GM18505 (cell line): ENCODE measurements around the gene SERPINA1.

Source experiments
- ATAC-seq: cut with Tn5 transposase; IDR thresholded peaks from one replicate; pipeline ENCODE4 v1.9.1; 2021; ENCODE audit not compliant: unreplicated experiment
- POLR2A ChIP-seq: IDR thresholded peaks from 4 replicates; pipeline ENCODE4 v1.6.1; 2011; ENCODE audit warnings: borderline replicate concordance; ENCODE audit not compliant: insufficient read depth, insufficient read length; ENCODE audit errors: extremely low read depth

SERPINA1 gene

GRCh38 chr14:94394581-94395207, 6.3 kb upstream of the SERPINA1 start:
- no peak for TF ChIP-seq POLR2A
- ATAC-seq = no peak

DNA sequence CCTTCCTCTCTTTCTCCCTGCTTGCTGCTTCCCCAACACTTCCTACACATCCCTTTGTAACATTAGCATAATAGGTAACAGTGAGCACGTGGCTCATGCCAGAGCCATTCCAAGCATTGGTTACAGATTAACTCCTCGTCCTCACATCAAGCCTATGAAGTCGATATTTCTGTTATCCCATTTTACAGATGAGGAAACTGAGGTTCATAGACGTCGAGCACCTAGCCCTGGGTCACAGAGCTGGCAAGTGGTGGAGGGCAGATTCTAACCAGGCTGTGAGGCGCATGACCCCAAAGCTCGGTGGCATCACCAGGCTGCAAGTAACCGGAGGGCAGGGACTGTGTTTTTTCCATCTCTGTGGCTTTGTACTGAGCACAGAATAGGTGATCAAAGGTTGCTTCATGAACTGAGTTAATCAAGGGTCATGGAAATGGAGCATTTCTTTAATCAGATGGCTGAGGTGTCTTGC, 5.7 kb upstream of the SERPINA1 start:
- no peak for TF ChIP-seq POLR2A
- no peak for ATAC-seq

GRCh38 chr14:94393474-94393873, 5.1 kb upstream of the SERPINA1 start:
- no peak for TF ChIP-seq POLR2A
- no peak for ATAC-seq

DNA sequence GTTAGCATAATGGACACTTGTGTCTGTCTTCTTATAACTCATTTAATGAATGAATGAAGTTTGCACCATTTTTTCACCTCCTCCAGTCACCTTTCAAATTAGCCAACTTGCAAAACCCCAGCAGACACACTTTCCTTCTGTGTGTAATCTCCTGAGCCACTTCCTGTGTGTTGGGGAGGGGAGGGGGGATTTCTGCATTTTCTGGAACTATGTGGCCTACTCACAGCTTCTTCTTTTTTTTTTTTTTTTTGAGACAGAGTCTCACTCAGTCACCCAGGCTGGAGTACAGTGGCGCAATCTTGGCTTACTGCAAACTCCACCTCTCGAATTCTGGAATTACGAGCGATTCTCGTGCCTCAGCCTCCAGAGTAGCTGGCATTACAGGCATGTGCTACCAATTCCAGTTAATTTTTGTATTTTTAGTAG, 4.1 kb upstream of the SERPINA1 start:
- no peak for ATAC-seq
- no peak for TF ChIP-seq POLR2A

DNA sequence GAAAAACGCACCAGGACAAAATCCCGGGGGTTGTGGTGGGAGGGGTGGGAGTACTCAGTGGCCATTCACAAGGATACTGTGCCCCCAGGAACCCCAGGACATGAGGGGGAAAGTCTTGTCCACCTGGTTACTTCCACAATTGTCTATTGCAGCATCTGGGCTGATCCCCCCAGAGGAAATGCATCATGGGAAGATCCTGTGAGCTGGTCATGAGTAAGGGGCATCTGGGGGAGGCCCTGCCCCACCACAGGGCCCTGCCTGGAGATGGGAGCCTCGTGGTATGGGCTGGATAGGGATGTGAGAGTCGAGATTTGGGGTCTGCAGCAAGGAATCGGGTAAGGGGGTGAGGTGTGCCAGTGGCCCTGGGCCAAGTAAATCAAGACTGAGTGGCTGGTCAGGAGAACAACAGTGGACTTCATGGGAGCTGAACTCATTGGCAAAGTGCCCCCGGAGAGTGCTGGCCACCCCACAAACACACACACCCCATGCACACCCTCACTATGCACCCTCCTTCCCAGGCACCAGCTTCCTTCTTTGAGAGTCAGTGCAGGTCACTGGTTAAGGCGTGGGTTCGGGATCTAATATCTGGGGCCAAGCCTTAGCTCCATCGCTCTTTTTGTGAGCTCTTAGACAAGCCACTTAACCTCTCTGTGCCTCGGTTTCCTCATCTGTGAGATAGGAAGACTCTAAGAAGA, 3.0 kb upstream of the SERPINA1 start:
- ATAC-seq = no peak
- no peak for TF ChIP-seq POLR2A

GRCh38 chr14:94390372-94391086, 2.1 kb upstream of the SERPINA1 start:
- TF ChIP-seq POLR2A = no peak
- no peak for ATAC-seq

DNA sequence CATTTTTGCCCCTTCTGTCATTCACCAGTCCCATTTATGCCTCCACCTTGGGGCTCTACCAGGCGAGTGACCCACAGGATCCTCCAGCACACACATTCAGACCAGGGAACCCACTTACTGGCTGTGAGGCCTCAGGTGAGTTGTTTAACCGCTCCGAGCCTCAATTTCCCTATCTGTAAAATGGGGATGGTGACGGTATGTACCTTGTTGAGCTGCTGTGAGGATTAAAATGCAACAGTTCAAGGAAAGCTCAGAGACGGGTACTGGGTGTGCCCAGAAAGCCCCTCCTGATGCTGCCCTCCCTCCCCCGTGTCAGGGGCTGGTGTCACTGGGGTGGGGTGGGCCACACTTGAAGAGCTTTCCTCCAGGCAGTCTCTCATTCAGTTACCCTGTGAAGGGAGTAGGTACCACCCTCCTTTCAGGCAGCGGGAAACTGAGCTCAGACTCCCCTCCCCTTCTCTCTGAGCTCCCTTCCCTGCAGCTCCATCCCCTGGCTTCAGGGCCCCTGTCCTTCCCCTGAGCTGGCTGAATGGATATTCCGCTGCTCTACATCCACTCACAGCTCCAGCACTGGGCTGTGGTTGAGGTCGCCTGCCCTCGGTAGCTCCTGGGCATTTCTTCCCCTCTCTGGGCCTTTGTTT, 1.4 kb upstream of the SERPINA1 start:
- no peak for ATAC-seq
- no peak for TF ChIP-seq POLR2A

DNA sequence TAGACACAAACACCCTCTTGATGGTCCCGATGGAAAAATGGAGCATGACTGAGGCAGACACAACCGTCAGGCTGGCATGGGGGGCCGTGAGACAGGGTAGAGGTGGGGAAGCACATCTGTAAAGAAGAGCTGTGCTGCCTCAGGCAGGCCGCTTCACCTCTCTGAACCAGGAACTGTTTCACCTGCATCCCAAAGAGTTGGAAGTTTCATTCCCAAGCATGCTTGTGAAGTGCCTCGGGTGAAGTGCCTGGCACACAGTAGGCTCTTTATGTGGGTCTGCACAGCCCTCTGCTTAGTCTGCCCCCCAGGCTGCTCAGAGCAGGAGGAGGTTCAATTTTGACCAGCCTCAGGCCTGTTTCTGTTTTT, 685 bp upstream of the SERPINA1 start:
- no peak for ATAC-seq
- TF ChIP-seq POLR2A = no peak

DNA sequence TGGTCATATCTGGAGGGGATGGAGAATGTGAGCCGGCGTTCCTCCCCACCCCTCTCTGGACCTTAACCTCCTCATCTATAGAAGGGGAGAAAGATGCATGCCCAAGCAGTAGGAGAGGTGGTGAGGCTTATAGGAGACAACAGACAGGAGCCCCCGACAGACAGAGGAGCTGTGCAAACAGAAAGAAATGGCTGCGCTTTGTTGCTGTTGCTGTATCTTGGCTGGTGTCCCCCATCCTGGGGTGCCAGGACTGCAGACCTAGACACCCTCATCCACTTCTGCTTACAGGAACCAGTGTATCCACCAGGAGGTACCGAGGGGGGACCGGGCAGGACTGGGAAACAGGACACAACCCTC, 397 bp downstream of the SERPINA1 start:
- TF ChIP-seq POLR2A = no peak
- ATAC-seq = no peak

GRCh38 chr14:94387051-94388026, 1.1 kb downstream of the SERPINA1 start:
- ATAC-seq = no peak
- TF ChIP-seq POLR2A = no peak

DNA sequence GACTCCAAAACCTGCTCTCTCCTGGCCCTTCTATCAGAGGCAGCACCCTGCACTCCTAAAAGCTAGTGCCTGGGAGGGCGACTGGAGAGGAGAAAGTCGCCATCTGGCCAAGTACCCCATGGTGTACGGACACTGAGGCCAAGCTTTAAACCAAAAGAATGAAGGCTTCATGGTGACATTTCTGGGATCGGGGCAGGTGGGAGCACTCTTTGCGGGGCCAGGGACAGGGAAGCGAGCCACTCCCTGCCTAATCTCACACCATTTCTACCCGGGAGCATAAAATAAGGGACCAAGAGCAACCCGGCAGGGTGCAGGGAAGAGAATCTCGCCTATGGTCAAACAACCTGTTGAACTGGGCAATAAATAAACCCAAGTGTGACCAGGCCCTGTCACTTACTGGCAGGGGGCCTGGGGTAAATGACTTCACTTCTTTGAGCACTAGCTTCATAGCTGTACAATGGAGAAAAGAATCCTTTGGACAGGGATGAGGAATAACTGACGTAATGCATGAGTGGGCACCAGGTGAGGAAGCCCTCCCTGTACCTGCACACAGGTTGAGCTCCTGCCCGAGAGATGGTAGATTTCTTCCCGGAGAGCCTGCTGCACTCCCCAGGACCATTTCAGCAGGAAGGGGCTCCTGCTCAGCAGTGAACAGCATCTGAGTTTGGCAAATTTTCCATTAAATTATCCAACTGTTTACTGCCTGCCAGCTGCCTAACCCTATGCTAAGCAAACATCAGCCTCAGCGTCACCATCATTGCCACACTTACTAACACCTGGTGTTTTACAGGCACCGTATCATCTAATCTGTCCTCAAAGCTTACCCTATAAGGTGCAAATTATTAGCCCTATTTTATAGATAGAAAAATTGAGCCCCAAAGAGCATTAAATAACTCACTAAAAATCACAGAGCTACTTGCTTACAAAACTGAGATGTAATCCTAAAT, 2.0 kb downstream of the SERPINA1 start:
- no peak for ATAC-seq
- no peak for TF ChIP-seq POLR2A
